SK-N-SH treated with all-trans-retinoic acid at 6 μM for 48 hours (cell line): ENCODE measurements around the gene SNAPC2.
A peak's percentile ranks its signal among the peaks of the same experiment; 100 is the strongest.

ENCODE experiments used
- ATAC-seq: fragments of 200-7000 bp; cut with Tn5 transposase; 3 replicates; pipeline ENCODE4 v1.9.1; 2020; ENCODE audit warnings: mild to moderate bottlenecking, moderate library complexity
- BACH2 ChIP-seq: fragments of 250-450 bp; sonication (Bioruptor Pico); IDR thresholded peaks from 2 replicates; pipeline ENCODE4 v1.9.0; 2021; ENCODE audit warnings: mild to moderate bottlenecking, borderline replicate concordance
- CREB5 ChIP-seq: fragments of 250-450 bp; sonication (Bioruptor Pico); IDR thresholded peaks from 2 replicates; pipeline ENCODE4 v1.5.1; 2020; ENCODE audit warnings: low read depth, mild to moderate bottlenecking, moderate library complexity
- CSDC2 ChIP-seq: fragments of 250-450 bp; sonication (Bioruptor Pico); IDR thresholded peaks from 2 replicates; pipeline ENCODE4 v1.5.0; 2020; ENCODE audit warnings: mild to moderate bottlenecking, moderate library complexity
- CSRNP3 ChIP-seq: fragments of 250-450 bp; sonication (Bioruptor Pico); IDR thresholded peaks from 2 replicates; pipeline ENCODE4 v1.5.1; 2021; ENCODE audit warnings: mild to moderate bottlenecking, moderate library complexity
- ESRRG ChIP-seq: fragments of 250-450 bp; sonication (Bioruptor Pico); IDR thresholded peaks from 2 replicates; pipeline ENCODE4 v1.6.1; 2021; ENCODE audit warnings: mild to moderate bottlenecking
- GLIS3 ChIP-seq: fragments of 250-450 bp; sonication (Bioruptor Pico); IDR thresholded peaks from 2 replicates; pipeline ENCODE4 v1.5.0; 2020; ENCODE audit warnings: mild to moderate bottlenecking, moderate library complexity
- ISL1 ChIP-seq: fragments of 250-450 bp; sonication (Bioruptor Pico); IDR thresholded peaks from 2 replicates; pipeline ENCODE4 v2.1.2; 2022; ENCODE audit warnings: mild to moderate bottlenecking, moderate library complexity
- PATZ1 ChIP-seq: fragments of 250-450 bp; sonication (Bioruptor Pico); IDR thresholded peaks from 2 replicates; pipeline ENCODE4 v1.8.0; 2020; ENCODE audit warnings: mild to moderate bottlenecking, moderate library complexity, borderline replicate concordance
- POU6F1 ChIP-seq: fragments of 250-450 bp; sonication (Bioruptor Pico); IDR thresholded peaks from 2 replicates; pipeline ENCODE4 v1.8.0; 2021; ENCODE audit warnings: low read depth, mild to moderate bottlenecking, moderate library complexity, borderline replicate concordance
- PPARA ChIP-seq: fragments of 250-450 bp; sonication (Bioruptor Pico); IDR thresholded peaks from 2 replicates; pipeline ENCODE4 v1.5.0; 2020; ENCODE audit warnings: mild to moderate bottlenecking, borderline replicate concordance
- SNAI2 ChIP-seq: fragments of 250-450 bp; sonication (Bioruptor Pico); IDR thresholded peaks from 2 replicates; pipeline ENCODE4 v1.5.0; 2020; ENCODE audit warnings: mild to moderate bottlenecking, moderate library complexity
- TCF4 ChIP-seq: fragments of 250-450 bp; sonication (Bioruptor Pico); IDR thresholded peaks from 2 replicates; pipeline ENCODE4 v1.8.0; 2021; ENCODE audit warnings: mild to moderate bottlenecking, moderate library complexity, borderline replicate concordance
- TOX ChIP-seq: fragments of 250-450 bp; sonication (Bioruptor Pico); IDR thresholded peaks from 2 replicates; pipeline ENCODE4 v1.8.0; 2021; ENCODE audit warnings: mild to moderate bottlenecking, moderate library complexity, borderline replicate concordance
- TSHZ2 ChIP-seq: fragments of 250-450 bp; sonication (Bioruptor Pico); IDR thresholded peaks from 2 replicates; pipeline ENCODE4 v1.5.0; 2020; ENCODE audit warnings: mild to moderate bottlenecking, moderate library complexity
- ZFP30 ChIP-seq: fragments of 450-650 bp; formaldehyde crosslinking; IDR thresholded peaks from 2 replicates; pipeline ENCODE4 v1.5.0; 2022; ENCODE audit warnings: mild to moderate bottlenecking, moderate library complexity
- ZNF8 ChIP-seq: fragments of 450-650 bp; formaldehyde crosslinking; IDR thresholded peaks from 2 replicates; pipeline ENCODE4 v1.5.0; 2020; ENCODE audit warnings: mild to moderate bottlenecking, moderate library complexity

SNAPC2 gene

GRCh38 chr19:7920519-7921301 is 572 bp downstream of the SNAPC2 start:
- peak; percentile 46 for ATAC-seq
- no peak for TF ChIP-seq ISL1 (CRISPR knock-in tag)
- TF ChIP-seq ZNF8 (CRISPR knock-in tag), result no peak
- no peak for TF ChIP-seq ESRRG (CRISPR knock-in tag)
- TF ChIP-seq CSRNP3 (CRISPR knock-in tag), result no peak
- TF ChIP-seq CREB5 (CRISPR knock-in tag), result no peak
- TF ChIP-seq TCF4 (CRISPR knock-in tag), result no peak
- TF ChIP-seq PPARA (CRISPR knock-in tag), result no peak
- TF ChIP-seq PATZ1, result no peak
- no peak for TF ChIP-seq BACH2 (CRISPR knock-in tag)
- no peak for TF ChIP-seq TSHZ2 (CRISPR knock-in tag)

GRCh38 chr19:7921302-7921966 is 1.3 kb downstream of the SNAPC2 start:
- TF ChIP-seq POU6F1 (no peak), TSHZ2 (CRISPR knock-in tag) (no peak), SNAI2 (CRISPR knock-in tag) (no peak), GLIS3 (CRISPR knock-in tag) (no peak), ZFP30 (no peak), CSDC2 (CRISPR knock-in tag) (no peak), PPARA (CRISPR knock-in tag) (no peak), ESRRG (CRISPR knock-in tag) (no peak), TOX (CRISPR knock-in tag) (no peak)
- TF ChIP-seq, all 23 proteins: peak for 0
- ATAC-seq, result peak; percentile 2; the same call in 2 of the 3 replicates
